K562 (cell line): ENCODE measurements around the gene CCDC148.

ENCODE experiments used
- ARNT ChIP-seq, 2 experiments: fragments of 450-650 bp; IDR thresholded peaks; 2 replicates each; pipeline ENCODE4 v1.6.1; 2016; ENCODE audit warnings: mild to moderate bottlenecking in 1 of 2
- ATF7 ChIP-seq: fragments of 450-650 bp; IDR thresholded peaks from 2 replicates; pipeline ENCODE4 v1.7.1; 2014; ENCODE audit warnings: mild to moderate bottlenecking, moderate library complexity
- BHLHE40 ChIP-seq: IDR thresholded peaks from 2 replicates; pipeline ENCODE4 v1.6.1; 2011; ENCODE audit warnings: low read length, improper control_type of control experiment
- EP300 ChIP-seq: IDR thresholded peaks from 2 replicates; pipeline ENCODE4 v1.6.1; 2012; ENCODE audit warnings: low read length, improper control_type of control experiment
- FOXP1 ChIP-seq: sonication (generic); formaldehyde crosslinking; IDR thresholded peaks from 2 replicates; pipeline ENCODE4 v1.8.0; 2022; ENCODE audit warnings: mild to moderate bottlenecking, missing genetic modification reagents
- GABPA ChIP-seq: fragments of 200-800 bp; sonication (Bioruptor generic); conservative IDR thresholded peaks from 2 replicates; pipeline ENCODE4 v1.6.1; 2016; ENCODE audit warnings: low read depth, missing genetic modification characterization, missing compliant biosample characterization
- MAFF ChIP-seq: IDR thresholded peaks from 2 replicates; pipeline ENCODE4 v1.6.1; 2012; ENCODE audit warnings: low read length, improper control_type of control experiment
- PHF8 ChIP-seq: fragments of 200-600 bp; sonication (generic); IDR thresholded peaks from 2 replicates; pipeline ENCODE4 v1.6.1; 2012; ENCODE audit warnings: mixed run types, mild to moderate bottlenecking, inconsistent platforms, low read length, moderate library complexity, borderline replicate concordance
- RCOR1 ChIP-seq, 2 experiments: IDR thresholded peaks; 2 replicates each; pipeline ENCODE4 v1.6.1; 2012; ENCODE audit warnings: low read depth in 2 of 2, low read length in 2 of 2, borderline replicate concordance in 1 of 2, improper control_type of control experiment in 1 of 2
- ZNF140 ChIP-seq: fragments of 250-450 bp; sonication (Bioruptor Pico); IDR thresholded peaks from 2 replicates; pipeline ENCODE4 v1.8.0; 2021; ENCODE audit warnings: moderate library complexity, mild to moderate bottlenecking, inconsistent platforms
- ZNF263 ChIP-seq: sonication (generic); formaldehyde crosslinking; IDR thresholded peaks from 2 replicates; pipeline ENCODE4 v1.8.0; 2022; ENCODE audit warnings: mild to moderate bottlenecking, missing genetic modification reagents, borderline replicate concordance
- TF ChIP-seq, protein P1 (sequence below), 3 experiments: IDR thresholded peaks in 2 of 3; conservative IDR thresholded peaks in 1 of 3; 2 replicates each; pipeline ENCODE4 v1.5.1; 2011 to 2012; ENCODE audit warnings: low read length in 3 of 3, mild to moderate bottlenecking in 3 of 3, control low read depth in 2 of 3, improper control_type of control experiment in 1 of 3, inconsistent platforms in 1 of 3, low read depth in 1 of 3, mixed read lengths in 1 of 3, moderate library complexity in 1 of 3; ENCODE audit not compliant: insufficient read depth in 2 of 3
- TF ChIP-seq, protein P2 (sequence below): sonication (generic); formaldehyde crosslinking; IDR thresholded peaks from 2 replicates; pipeline ENCODE4 v1.8.1; 2022; ENCODE audit warnings: missing genetic modification reagents

DNA sequence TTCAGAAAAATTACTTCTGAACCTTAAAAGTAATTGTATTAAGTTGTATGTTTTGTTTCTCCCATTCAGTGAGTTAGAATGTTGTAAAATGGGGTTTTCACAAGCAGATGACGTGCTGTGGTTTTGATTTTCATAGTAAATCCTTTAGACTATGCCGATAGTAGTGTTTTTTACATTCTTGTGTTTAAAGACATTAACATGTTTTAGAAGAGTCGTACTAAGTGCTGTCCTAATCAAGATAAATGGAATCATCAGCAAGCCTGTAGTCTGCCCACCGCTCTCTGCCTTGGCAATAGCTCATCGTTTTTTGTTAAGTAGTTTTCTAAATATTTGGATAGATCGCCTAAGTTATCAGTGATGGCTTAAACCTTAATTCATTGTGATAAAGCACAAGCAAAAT lies 21.7 kb upstream of the CCDC148 start:
- TF ChIP-seq ZNF263 (CRISPR knock-in tag) (no peak), EP300 (no peak), ZNF140 (CRISPR knock-in tag) (no peak), RCOR1 (IDR thresholded peaks at IDR 0.05; ENCODE audit: borderline replicate concordance in 1 of 2, low read depth in 2 of 2, low read length in 2 of 2) (no peak), MAFF (no peak), BHLHE40 (no peak), GABPA (tag) (no peak), ATF7 (no peak), ARNT (IDR thresholded peaks at IDR 0.05) (no peak), PHF8 (no peak), FOXP1 (CRISPR knock-in tag) (no peak)
- TF ChIP-seq, protein P1, sequence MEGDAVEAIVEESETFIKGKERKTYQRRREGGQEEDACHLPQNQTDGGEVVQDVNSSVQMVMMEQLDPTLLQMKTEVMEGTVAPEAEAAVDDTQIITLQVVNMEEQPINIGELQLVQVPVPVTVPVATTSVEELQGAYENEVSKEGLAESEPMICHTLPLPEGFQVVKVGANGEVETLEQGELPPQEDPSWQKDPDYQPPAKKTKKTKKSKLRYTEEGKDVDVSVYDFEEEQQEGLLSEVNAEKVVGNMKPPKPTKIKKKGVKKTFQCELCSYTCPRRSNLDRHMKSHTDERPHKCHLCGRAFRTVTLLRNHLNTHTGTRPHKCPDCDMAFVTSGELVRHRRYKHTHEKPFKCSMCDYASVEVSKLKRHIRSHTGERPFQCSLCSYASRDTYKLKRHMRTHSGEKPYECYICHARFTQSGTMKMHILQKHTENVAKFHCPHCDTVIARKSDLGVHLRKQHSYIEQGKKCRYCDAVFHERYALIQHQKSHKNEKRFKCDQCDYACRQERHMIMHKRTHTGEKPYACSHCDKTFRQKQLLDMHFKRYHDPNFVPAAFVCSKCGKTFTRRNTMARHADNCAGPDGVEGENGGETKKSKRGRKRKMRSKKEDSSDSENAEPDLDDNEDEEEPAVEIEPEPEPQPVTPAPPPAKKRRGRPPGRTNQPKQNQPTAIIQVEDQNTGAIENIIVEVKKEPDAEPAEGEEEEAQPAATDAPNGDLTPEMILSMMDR (IDR thresholded peaks at IDR 0.05 in 2 of 3, conservative IDR thresholded peaks at IDR 0.05 in 1 of 3; ENCODE audit: insufficient read depth in 2 of 3, low read depth in 1 of 3, low read length in 3 of 3), result no peak
- TF ChIP-seq, protein P2, sequence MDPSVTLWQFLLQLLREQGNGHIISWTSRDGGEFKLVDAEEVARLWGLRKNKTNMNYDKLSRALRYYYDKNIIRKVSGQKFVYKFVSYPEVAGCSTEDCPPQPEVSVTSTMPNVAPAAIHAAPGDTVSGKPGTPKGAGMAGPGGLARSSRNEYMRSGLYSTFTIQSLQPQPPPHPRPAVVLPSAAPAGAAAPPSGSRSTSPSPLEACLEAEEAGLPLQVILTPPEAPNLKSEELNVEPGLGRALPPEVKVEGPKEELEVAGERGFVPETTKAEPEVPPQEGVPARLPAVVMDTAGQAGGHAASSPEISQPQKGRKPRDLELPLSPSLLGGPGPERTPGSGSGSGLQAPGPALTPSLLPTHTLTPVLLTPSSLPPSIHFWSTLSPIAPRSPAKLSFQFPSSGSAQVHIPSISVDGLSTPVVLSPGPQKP (CRISPR knock-in tag), result no peak
